Liver (tissue), 9 donors: ENCODE measurements around the gene SEMA6B. TPM values are rescaled to one million over a fixed set of nuclear protein-coding genes. Genes with fewer than 3 reads are reported as not detected.
A peak's percentile ranks its signal among the peaks of the same experiment; 100 is the strongest.

ENCODE experiments used
- DNase-seq: peaks from one replicate; pipeline ENCODE4 v3.0.0-alpha.2; 2017; ENCODE audit warnings: low spot score
- H3K27ac ChIP-seq, 2 donors: one replicate each; pipeline ENCODE4 v1.7.0; 2013; ENCODE audit warnings: inconsistent platforms in 2 of 2, low read length in 2 of 2, control low read depth in 1 of 2, low read depth in 1 of 2, mild to moderate bottlenecking in 1 of 2
- H3K27me3 ChIP-seq, 4 donors: one replicate each; pipeline versions ENCODE4 v1.6.1 to v1.7.0; 2013; ENCODE audit warnings: low read length in 3 of 4, inconsistent platforms in 1 of 4, mild to moderate bottlenecking in 1 of 4, moderate library complexity in 1 of 4; ENCODE audit not compliant: control insufficient read depth in 4 of 4, insufficient read depth in 4 of 4
- H3K36me3 ChIP-seq, 4 donors: one replicate each; pipeline versions ENCODE4 v1.6.1 to v1.7.0; 2013; ENCODE audit warnings: low read length in 3 of 4, mild to moderate bottlenecking in 3 of 4, low read depth in 1 of 4, moderate library complexity in 1 of 4; ENCODE audit not compliant: control insufficient read depth in 4 of 4, insufficient read depth in 3 of 4
- H3K4me1 ChIP-seq, 4 donors: one replicate each; pipeline versions ENCODE4 v1.6.1 to v1.7.0; 2013; ENCODE audit warnings: low read length in 3 of 4, mild to moderate bottlenecking in 3 of 4, moderate library complexity in 1 of 4; ENCODE audit not compliant: control insufficient read depth in 4 of 4, insufficient read depth in 4 of 4
- H3K4me3 ChIP-seq, 3 donors: one replicate each; pipeline versions ENCODE4 v1.6.1 to v1.7.0; 2013; ENCODE audit warnings: low read length in 3 of 3, control low read depth in 1 of 3, low read depth in 1 of 3, mild to moderate bottlenecking in 1 of 3
- H3K9ac ChIP-seq, 2 donors: one replicate each; pipeline ENCODE4 v1.7.0; 2013; ENCODE audit warnings: low read length in 2 of 2, mild to moderate bottlenecking in 2 of 2, moderate library complexity in 2 of 2, control low read depth in 1 of 2, low read depth in 1 of 2
- H3K9me3 ChIP-seq, 4 donors: one replicate each; pipeline versions ENCODE4 v1.6.1 to v1.7.0; 2013; ENCODE audit warnings: low read length in 3 of 4; ENCODE audit not compliant: control insufficient read depth in 4 of 4
- FOXA1 ChIP-seq: IDR thresholded peaks from 2 replicates; pipeline ENCODE4 v1.6.1; 2016; ENCODE audit warnings: antibody characterized with exemption
- GABPA ChIP-seq, 2 donors: IDR thresholded peaks in 1 of 2; conservative IDR thresholded peaks in 1 of 2; 2 replicates each; pipeline ENCODE4 v1.6.1; 2016; ENCODE audit warnings: antibody characterized with exemption in 2 of 2, mild to moderate bottlenecking in 1 of 2, moderate library complexity in 1 of 2
- HNF4A ChIP-seq, 2 donors: conservative IDR thresholded peaks; 2 replicates each; pipeline ENCODE4 v1.6.1; 2016; ENCODE audit warnings: antibody characterized with exemption in 2 of 2, mild to moderate bottlenecking in 2 of 2
- RAD21 ChIP-seq, 2 donors: IDR thresholded peaks; 2 replicates each; pipeline ENCODE4 v1.6.1; 2016; ENCODE audit warnings: antibody characterized with exemption in 2 of 2, mild to moderate bottlenecking in 2 of 2
- REST ChIP-seq: IDR thresholded peaks from 2 replicates; pipeline ENCODE4 v1.6.1; 2016; ENCODE audit warnings: antibody characterized with exemption, mild to moderate bottlenecking
- SP1 ChIP-seq: IDR thresholded peaks from 2 replicates; pipeline ENCODE4 v1.6.1; 2018; ENCODE audit warnings: antibody characterized with exemption, mild to moderate bottlenecking
- TAF1 ChIP-seq: conservative IDR thresholded peaks from 2 replicates; pipeline ENCODE4 v1.6.1; 2016; ENCODE audit warnings: antibody characterized with exemption, mild to moderate bottlenecking
- YY1 ChIP-seq: IDR thresholded peaks from 2 replicates; pipeline ENCODE4 v1.6.1; 2016; ENCODE audit warnings: antibody characterized with exemption, mild to moderate bottlenecking
- ZBTB33 ChIP-seq: IDR thresholded peaks from 2 replicates; pipeline ENCODE4 v1.6.1; 2016; ENCODE audit warnings: antibody characterized with exemption
- whole genome bisulfite sequencing: extraction: QIAGEN DNeasy Blood & Tissue Kit; methylation state at CpG from one replicate; pipeline ENCODE4 v1.1.7; 2013; 5-methylcytosine and 5-hydroxymethylcytosine counted together
- polyA plus RNA-seq, 2 donors: library from polyadenylated mRNA; stranded (reverse) in 1 of 2; unstranded in 1 of 2; fragments of 200-250 nt in 1 of 2; fragments of >200 nt in 1 of 2; fragmentation: Nextera tagmentation in 1 of 2; extraction: Ambion mirVana in 1 of 2; gene quantifications; one replicate each; pipeline versions ENCODE4 v1.2.1 to v1.2.3, GENCODE V29; 2013 to 2015
- total RNA-seq, 2 donors: library from RNA; depleted of rRNA; stranded (reverse); fragments of >200 nt; gene quantifications; one replicate each; pipeline ENCODE4 v1.2.3, GENCODE V29; 2014
- donor health status: healthy.
- donor health status: healthy.
- donor health status: healthy.
- donor health status: healthy.
- donor health status: healthy.

SEMA6B gene
- total and polyA plus RNA-seq, 4 donors, result 0.58 to 3.2 (median 2.9) TPM

- WGBS, result 63% methylated on average over 16 of the region's 16 CpGs
- TF ChIP-seq GABPA (IDR thresholded peaks at IDR 0.05 in 1 of 2, conservative IDR thresholded peaks at IDR 0.05 in 1 of 2) (no peak), TAF1 (no peak), SP1 (no peak), REST (no peak), ZBTB33 (no peak)
- Histone ChIP-seq H3K9me3 (no peaks in the 10 kb centered on the region), H3K4me3 (no peak overlapping the region), H3K4me1 (peaks cover 9 to 16% (median 11%) of the 10 kb centered on the region in 4 donors), H3K27me3 (peaks cover 0 to 3% (median under 1%) of the 10 kb centered on the region in 4 donors), H3K27ac (no peak overlapping the region), H3K9ac (no peak overlapping the region), H3K36me3 (no peaks in the 10 kb centered on the region)
- no peak for DNase-seq
Observed at GRCh38 chr19:4582980-4583842, 23.7 kb upstream of the SEMA6B start.

- Histone ChIP-seq H3K27ac (no peak overlapping the region), H3K36me3 (no peaks in the 10 kb centered on the region), H3K9me3 (no peaks in the 10 kb centered on the region), H3K4me1 (peaks cover 9 to 16% (median 11%) of the 10 kb centered on the region in 4 donors), H3K9ac (no peak overlapping the region), H3K27me3 (peaks cover 0 to 3% (median under 1%) of the 10 kb centered on the region in 4 donors), H3K4me3 (peak overlapping the region in 1 of 3 donors; percentile 40)
- 14% methylated on average over 57 of the region's 57 CpGs for WGBS
- DNase-seq, result no peak
- TF ChIP-seq RAD21 (IDR thresholded peaks at IDR 0.05) (no peak), ZBTB33 (no peak), FOXA1 (no peak), YY1 (no peak), REST (no peak), HNF4A (conservative IDR thresholded peaks at IDR 0.05) (no peak)
Observed at GRCh38 chr19:4581666-4582553, 22.4 kb upstream of the SEMA6B start.
